Right lobe of liver (tissue), 6 donors: ENCODE results near the gene NTF4. TPM values are rescaled to one million over a fixed set of nuclear protein-coding genes. Genes with fewer than 3 reads are reported as not detected.
A peak's percentile ranks its signal among the peaks of the same experiment; 100 is the strongest.

Experiments
- ATAC-seq, 4 donors: fragments of 200-7000 bp; cut with Tn5 transposase; one replicate each; pipeline ENCODE4 v1.9.1; 2020; ENCODE audit warnings: mild to moderate bottlenecking in 4 of 4, moderate library complexity in 4 of 4
- DNase-seq, 3 donors: peaks; one replicate each; pipeline ENCODE4 v3.0.0-alpha.2; 2020
- H3K27ac ChIP-seq, 3 donors: fragments of 200-600 bp; one replicate each; pipeline ENCODE4 v1.8.0; 2022
- H3K27me3 ChIP-seq, 2 donors: fragments of 200-600 bp; one replicate each; pipeline ENCODE4 v1.8.0; 2022
- H3K36me3 ChIP-seq, 4 donors: fragments of 200-600 bp; sonication (generic) in 1 of 4; one replicate each; pipeline versions ENCODE4 v1.5.1 to v1.8.0; 2017 to 2022; ENCODE audit warnings: control low read depth in 1 of 4
- H3K4me1 ChIP-seq, 4 donors: fragments of 200-600 bp; sonication (generic) in 1 of 4; one replicate each; pipeline versions ENCODE4 v1.5.1 to v1.8.0; 2017 to 2022; ENCODE audit warnings: control low read depth in 1 of 4
- H3K4me3 ChIP-seq, 3 donors: fragments of 200-600 bp; one replicate each; pipeline ENCODE4 v1.8.0; 2022
- H3K9me3 ChIP-seq, 4 donors: fragments of 200-600 bp; sonication (generic) in 1 of 4; one replicate each; pipeline versions ENCODE4 v1.5.1 to v1.8.0; 2017 to 2022; ENCODE audit warnings: control low read depth in 1 of 4
- CTCF ChIP-seq, 4 donors: fragments of 200-600 bp in 3 of 4; fragments of 450-650 bp in 1 of 4; IDR thresholded peaks; one replicate each; pipeline versions ENCODE4 v1.5.1 to v1.8.0; 2016 to 2022; ENCODE audit warnings: antibody characterized with exemption in 4 of 4, mild to moderate bottlenecking in 2 of 4
- POLR2A ChIP-seq: fragments of 450-650 bp; IDR thresholded peaks from one replicate; pipeline ENCODE4 v1.6.1; 2017; ENCODE audit warnings: antibody characterized with exemption, mild to moderate bottlenecking
- WGBS: methylation state at CpG from one replicate; pipeline ENCODE4 v1.1.6; 2018; ENCODE audit warnings: low coverage, low lambda C conversion rate; ENCODE audit not compliant: insufficient coverage; ENCODE audit errors: missing lambda C conversion rate; 5-methylcytosine and 5-hydroxymethylcytosine counted together
- intact Hi-C, 2 donors: fragments of 100-400 bp; cut with DNase I; formaldehyde crosslinking; loops; one replicate each; pipeline versions ENCODE4 v1.11.2 to v1.14.1; 2022
- total RNA-seq, 6 experiments: library from RNA; depleted of rRNA in 2 of 6; stranded (reverse); fragments of >200 nt in 2 of 6; fragmentation: NEBNext Ultra II Directional in 3 of 6; extraction: Animal tissue kit (Norgen Biotek cat#: 25700) in 3 of 6; gene quantifications; one replicate each; pipeline versions ENCODE4 v1.1.0 to v1.2.4, GENCODE V29; 2016 to 2023
- donor health status: DM: no; HTN: yes; CAD: no.
- donor health status: DM: no; HTN: no; CAD: no.
- donor health status: DM: no; HTN: no; CAD: no.
- donor health status: DM: no; HTN: yes; CAD: no.
- donor health status: DM: no; HTN: yes; CAD: no.

The NTF4 gene
- total RNA-seq, 6 experiments from 2014 or later: not detected

GRCh38 chr19:49017666-49018351 lies 46.8 kb downstream of the NTF4 start:
- Histone ChIP-seq H3K27ac (no peak overlapping the region), H3K9me3 (no peaks in the 10 kb centered on the region), H3K4me1 (peaks cover 0 to 18% (median 0%) of the 10 kb centered on the region in 4 donors), H3K27me3 (no peaks in the 10 kb centered on the region), H3K4me3 (peak overlapping the region; percentile 30 to 39 (median 36)), H3K36me3 (peaks cover 0 to 4% (median under 1%) of the 10 kb centered on the region in 4 donors)
- ATAC-seq (peak; percentile 51 to 64 (median 56)), DNase-seq (peak in 1 of 3 donors; percentile 57)
- WGBS: under 1% methylated on average over 35 of the region's 62 CpGs
- no peak for TF ChIP-seq POLR2A
- TF ChIP-seq CTCF (IDR thresholded peaks at IDR 0.05): peak; percentile 32 to 46 (median 39)
- intact Hi-C loops: no loop called here

- H3K4me3 ChIP-seq: peak within 1 kb of the TSS; percentile 30 to 39 (median 36)
Measured at GRCh38 chr19:49017041-49017665, 47.5 kb downstream of the NTF4 start, which contains the start of gene LHB. Gene LHB (minus strand): TSS chr19:49017091. CDS start chr19:49017081, 10 bp downstream.

GRCh38 chr19:49016067-49016839 lies 48.4 kb downstream of the NTF4 start:
- DNase-seq (no peak), ATAC-seq (no peak)
- intact Hi-C loops: no loop called here
- peaks cover 0 to 5% (median under 1%) of the 10 kb centered on the region in 4 donors for H3K36me3 ChIP-seq
- no peaks in the 10 kb centered on the region for H3K27me3 ChIP-seq
- no peak overlapping the region for H3K27ac ChIP-seq
- 80% methylated on average over 3 of the region's 29 CpGs for WGBS
- no peaks in the 10 kb centered on the region for H3K9me3 ChIP-seq
- TF ChIP-seq CTCF (IDR thresholded peaks at IDR 0.05): no peak
- peaks cover 0 to 18% (median 0%) of the 10 kb centered on the region in 4 donors for H3K4me1 ChIP-seq
- no peak overlapping the region for H3K4me3 ChIP-seq

More at GRCh38 chr19:49017041-49017665, 47.5 kb downstream of the NTF4 start, which contains the start of gene LHB:
- Histone ChIP-seq H3K9me3 (no peaks in the 10 kb centered on the region), H3K36me3 (peaks cover 0 to 4% (median under 1%) of the 10 kb centered on the region in 4 donors), H3K4me1 (peaks cover 0 to 18% (median 0%) of the 10 kb centered on the region in 4 donors), H3K27ac (no peak within 1 kb of the TSS), H3K27me3 (no peaks in the 10 kb centered on the region)
- 50% methylated on average over 5 of the region's 17 CpGs for WGBS
- no peak for DNase-seq
- no peak for TF ChIP-seq CTCF (IDR thresholded peaks at IDR 0.05)
- no peak for TF ChIP-seq POLR2A
- no peak for ATAC-seq
- intact Hi-C loops: no loop called here

GRCh38 chr19:49014870-49015255 lies 49.8 kb downstream of the NTF4 start:
- 75% methylated on average over 5 of the region's 18 CpGs for WGBS
- DNase-seq (no peak), ATAC-seq (no peak)
- Histone ChIP-seq H3K9me3 (no peaks in the 10 kb centered on the region), H3K4me3 (no peak overlapping the region), H3K4me1 (peaks cover 0 to 18% (median 0%) of the 10 kb centered on the region in 4 donors), H3K27ac (no peak overlapping the region), H3K27me3 (no peaks in the 10 kb centered on the region), H3K36me3 (peaks cover 0 to 11% (median 2%) of the 10 kb centered on the region in 4 donors)
- TF ChIP-seq POLR2A (no peak), CTCF (IDR thresholded peaks at IDR 0.05) (no peak)
- intact Hi-C loops: no loop called here
